Mesothelial cell of epicardium (in vitro differentiated cells): Measurements from ENCODE around the gene ATP6AP2. TPM values are rescaled to one million over a fixed set of nuclear protein-coding genes. Genes with fewer than 3 reads are reported as not detected.

ENCODE experiments used
- DNase-seq, 2 experiments: peaks; one replicate each; pipeline ENCODE4 v3.0.0; 2021; ENCODE audit warnings: low spot score in 2 of 2; ENCODE audit not compliant: unreplicated experiment in 2 of 2
- H3K27ac Mint-ChIP-seq: 2 replicates; pipeline ENCODE4 v1.8.0; 2021; ENCODE audit warnings: mixed read lengths
- H3K27me3 Mint-ChIP-seq: 2 replicates; pipeline ENCODE4 v1.8.0; 2021; ENCODE audit warnings: low read depth, mixed read lengths
- H3K36me3 Mint-ChIP-seq: 2 replicates; pipeline ENCODE4 v1.8.0; 2021; ENCODE audit warnings: mixed read lengths
- H3K4me1 Mint-ChIP-seq: 2 replicates; pipeline ENCODE4 v1.8.0; 2021; ENCODE audit warnings: mixed read lengths
- H3K4me3 Mint-ChIP-seq: 2 replicates; pipeline ENCODE4 v1.8.0; 2021; ENCODE audit warnings: mild to moderate bottlenecking, moderate library complexity, mixed read lengths
- H3K9me3 Mint-ChIP-seq: 2 replicates; pipeline ENCODE4 v1.8.0; 2021; ENCODE audit warnings: mixed read lengths
- total RNA-seq: library from RNA; stranded (reverse); gene quantifications from 3 replicates; pipeline ENCODE4 v1.2.1, GENCODE V29; 2021
- TF ChIP-seq, protein P1 (sequence below): fragments of 200-600 bp; sonication (generic); IDR thresholded peaks from one replicate; pipeline ENCODE4 v1.5.0; 2021; ENCODE audit warnings: antibody characterized with exemption; ENCODE audit not compliant: unreplicated experiment

The ATP6AP2 gene
- total RNA-seq, 1 donor from 2014 or later: 85.6 TPM

DNA sequence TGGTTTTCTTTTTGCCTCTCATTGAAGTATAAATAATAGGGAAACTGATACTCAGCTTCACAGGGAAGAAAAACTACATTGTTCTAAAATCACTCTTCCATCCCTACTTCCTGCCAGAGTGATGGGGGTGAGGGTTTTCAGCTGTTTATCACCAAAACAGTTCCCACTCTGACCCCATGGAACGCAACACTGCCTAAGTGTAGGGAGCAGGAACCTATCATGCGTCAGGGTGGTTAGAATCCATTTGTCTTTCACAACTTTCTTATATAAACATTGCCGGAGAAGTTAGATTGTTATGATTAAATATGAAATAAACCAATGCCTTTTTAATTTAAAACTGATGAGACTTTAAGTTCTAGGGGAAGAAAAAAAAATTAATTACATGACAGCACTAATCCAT is 26.6 kb downstream of the ATP6AP2 start:
- no peak for DNase-seq
- Mint-ChIP-seq H3K4me1 (no peaks in the 10 kb centered on the region), H3K36me3 (peaks cover 7% of the 10 kb centered on the region), H3K4me3 (no peak overlapping the region), H3K27me3 (no peaks in the 10 kb centered on the region), H3K27ac (no peak overlapping the region), H3K9me3 (peaks cover 15% of the 10 kb centered on the region)
- TF ChIP-seq, protein P1, sequence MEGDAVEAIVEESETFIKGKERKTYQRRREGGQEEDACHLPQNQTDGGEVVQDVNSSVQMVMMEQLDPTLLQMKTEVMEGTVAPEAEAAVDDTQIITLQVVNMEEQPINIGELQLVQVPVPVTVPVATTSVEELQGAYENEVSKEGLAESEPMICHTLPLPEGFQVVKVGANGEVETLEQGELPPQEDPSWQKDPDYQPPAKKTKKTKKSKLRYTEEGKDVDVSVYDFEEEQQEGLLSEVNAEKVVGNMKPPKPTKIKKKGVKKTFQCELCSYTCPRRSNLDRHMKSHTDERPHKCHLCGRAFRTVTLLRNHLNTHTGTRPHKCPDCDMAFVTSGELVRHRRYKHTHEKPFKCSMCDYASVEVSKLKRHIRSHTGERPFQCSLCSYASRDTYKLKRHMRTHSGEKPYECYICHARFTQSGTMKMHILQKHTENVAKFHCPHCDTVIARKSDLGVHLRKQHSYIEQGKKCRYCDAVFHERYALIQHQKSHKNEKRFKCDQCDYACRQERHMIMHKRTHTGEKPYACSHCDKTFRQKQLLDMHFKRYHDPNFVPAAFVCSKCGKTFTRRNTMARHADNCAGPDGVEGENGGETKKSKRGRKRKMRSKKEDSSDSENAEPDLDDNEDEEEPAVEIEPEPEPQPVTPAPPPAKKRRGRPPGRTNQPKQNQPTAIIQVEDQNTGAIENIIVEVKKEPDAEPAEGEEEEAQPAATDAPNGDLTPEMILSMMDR: no peak

DNA sequence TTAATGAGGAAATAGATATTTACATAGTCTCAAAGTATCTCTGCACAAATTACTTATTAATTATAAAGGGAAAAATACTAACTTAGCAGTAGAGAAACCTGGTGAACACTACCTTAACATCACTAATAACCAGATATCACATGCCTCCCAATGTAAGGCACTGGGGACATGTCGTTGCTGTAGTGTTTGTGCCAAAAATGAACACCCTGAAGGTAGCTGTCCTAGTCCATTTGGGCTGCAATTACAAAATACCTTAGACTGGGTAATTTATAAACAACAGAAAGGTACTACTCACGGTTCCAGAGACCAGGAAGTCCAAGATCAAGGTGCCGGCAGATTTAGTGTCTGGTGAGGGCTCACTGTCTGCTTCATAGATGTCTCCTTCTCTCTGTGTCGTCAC is 31.7 kb downstream of the ATP6AP2 start:
- TF ChIP-seq, protein P1: no peak
- H3K27ac Mint-ChIP-seq: no peak overlapping the region
- peaks cover 8% of the 10 kb centered on the region for H3K9me3 Mint-ChIP-seq
- peaks cover 7% of the 10 kb centered on the region for H3K4me1 Mint-ChIP-seq
- H3K36me3 Mint-ChIP-seq: no peaks in the 10 kb centered on the region
- no peak overlapping the region for H3K4me3 Mint-ChIP-seq
- DNase-seq: no peak
- H3K27me3 Mint-ChIP-seq: no peaks in the 10 kb centered on the region

DNA sequence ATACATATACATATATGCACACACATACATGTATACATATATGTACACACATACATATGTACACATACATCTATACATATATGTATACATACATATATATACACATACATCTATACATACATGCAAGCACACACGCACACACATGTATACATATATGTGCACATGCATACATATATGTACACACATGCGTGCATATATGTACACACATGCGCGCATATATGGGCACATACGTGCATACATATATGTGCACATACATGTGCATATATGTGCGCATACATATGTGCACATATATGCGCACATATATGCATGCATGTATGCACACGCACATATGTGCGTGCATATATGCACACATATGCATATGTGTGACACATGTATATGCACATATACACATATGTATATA is 35.2 kb downstream of the ATP6AP2 start:
- H3K4me1 Mint-ChIP-seq: peaks cover 7% of the 10 kb centered on the region
- TF ChIP-seq, protein P1: no peak

DNA sequence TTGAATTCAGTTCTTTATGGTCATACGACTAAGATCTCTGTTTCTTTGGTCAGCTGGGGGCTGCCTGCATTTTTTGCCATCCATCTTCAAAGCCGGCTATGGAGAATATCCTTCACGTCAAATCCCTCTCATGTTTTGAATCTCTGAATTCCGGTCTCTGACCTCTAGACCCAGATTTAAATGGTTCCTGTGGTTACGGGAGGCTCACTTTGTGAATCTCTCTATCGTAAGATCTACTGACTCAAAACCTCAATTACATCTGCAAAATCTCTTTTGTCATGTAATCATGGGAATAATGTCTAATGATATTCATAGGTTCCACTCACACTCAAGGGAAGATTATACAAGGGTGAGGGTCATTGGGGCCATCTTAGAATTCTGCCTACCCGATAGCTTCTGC is 36.8 kb downstream of the ATP6AP2 start:
- Mint-ChIP-seq H3K27ac (no peak overlapping the region), H3K4me1 (peaks cover 7% of the 10 kb centered on the region), H3K27me3 (no peaks in the 10 kb centered on the region), H3K36me3 (no peaks in the 10 kb centered on the region), H3K4me3 (no peak overlapping the region), H3K9me3 (peaks cover 17% of the 10 kb centered on the region)
- no peak for DNase-seq
- TF ChIP-seq, protein P1: no peak

More for the DNA sequence above, 35.2 kb downstream of the ATP6AP2 start:
- no peak for DNase-seq
- H3K9me3 Mint-ChIP-seq: peaks cover 12% of the 10 kb centered on the region
- no peaks in the 10 kb centered on the region for H3K27me3 Mint-ChIP-seq
- no peak overlapping the region for H3K27ac Mint-ChIP-seq
- H3K4me3 Mint-ChIP-seq: no peak overlapping the region
- H3K36me3 Mint-ChIP-seq: no peaks in the 10 kb centered on the region

DNA sequence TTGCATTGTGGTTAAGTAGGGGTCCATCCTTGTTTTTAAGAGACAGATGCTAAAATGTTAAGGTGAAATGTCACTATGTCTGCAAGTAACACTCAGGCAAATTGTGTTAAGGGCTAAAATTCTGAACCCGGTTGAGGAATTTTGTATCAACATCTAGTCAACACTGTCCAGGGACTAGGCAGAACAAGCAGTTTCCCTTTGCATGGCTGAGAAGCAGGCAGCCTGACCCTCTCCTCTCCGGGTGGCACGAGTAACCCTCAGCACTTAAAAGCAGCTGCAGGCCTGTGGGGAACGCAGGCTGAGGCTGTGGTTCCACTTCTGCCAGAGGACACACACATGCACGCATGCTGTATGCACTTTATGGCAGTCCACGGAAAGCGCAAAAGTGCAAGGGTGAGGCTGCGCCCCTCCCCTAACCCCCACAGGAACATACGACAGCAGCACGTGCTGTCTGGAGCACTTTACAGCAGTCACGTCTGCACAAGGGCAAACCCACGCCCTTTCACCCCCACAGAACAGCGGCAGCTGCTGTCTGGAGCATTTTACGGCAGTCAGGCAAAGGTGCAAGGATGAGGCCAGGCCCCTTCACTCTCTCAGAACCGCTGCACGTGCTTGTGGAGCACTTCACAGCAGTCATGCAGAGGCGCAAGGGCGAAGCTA is 41.8 kb downstream of the ATP6AP2 start:
- TF ChIP-seq, protein P1: no peak
- peaks cover 23% of the 10 kb centered on the region for H3K9me3 Mint-ChIP-seq
- H3K27me3 Mint-ChIP-seq: no peaks in the 10 kb centered on the region
- no peaks in the 10 kb centered on the region for H3K4me1 Mint-ChIP-seq
- DNase-seq: no peak
- H3K36me3 Mint-ChIP-seq: no peaks in the 10 kb centered on the region
- H3K27ac Mint-ChIP-seq: no peak overlapping the region
- no peak overlapping the region for H3K4me3 Mint-ChIP-seq
